GM21576 (cell line): ENCODE data around the gene COLQ.
"Not testable (repeated sequence)": the region's sequence is repeated elsewhere in the genome, so short reads cannot be mapped to it uniquely, and the experiment has no call there.

Source experiments
- ATAC-seq: cut with Tn5 transposase; IDR thresholded peaks from one replicate; pipeline ENCODE4 v1.9.1; 2021; ENCODE audit warnings: mild to moderate bottlenecking, moderate library complexity; ENCODE audit not compliant: unreplicated experiment

Gene COLQ

GRCh38 chr3:15458212-15458780 is 63.2 kb downstream of the COLQ start:
- ATAC-seq = no peak

GRCh38 chr3:15456915-15457314 is 64.6 kb downstream of the COLQ start:
- not testable (repeated sequence) for ATAC-seq

DNA sequence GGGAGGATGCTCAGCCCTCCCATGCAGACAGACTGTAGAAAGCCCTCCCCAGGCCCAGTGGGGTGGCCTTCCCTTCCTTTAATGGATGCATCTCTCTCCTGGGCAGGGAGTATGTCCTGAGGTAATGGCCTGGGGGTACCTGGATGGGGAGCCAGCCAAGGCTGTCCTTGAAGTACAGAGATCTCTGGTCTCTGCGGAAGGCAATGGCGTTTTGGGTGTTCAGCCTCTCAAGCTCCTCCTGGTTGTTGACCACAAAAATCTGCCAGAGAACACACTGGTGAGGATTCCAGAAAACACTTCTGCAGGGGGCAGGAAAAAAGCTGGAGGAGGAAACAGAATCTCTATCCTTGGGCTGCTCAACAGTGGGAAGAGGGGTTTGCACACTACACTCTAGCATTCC is 65.2 kb downstream of the COLQ start:
- ATAC-seq = no peak

DNA sequence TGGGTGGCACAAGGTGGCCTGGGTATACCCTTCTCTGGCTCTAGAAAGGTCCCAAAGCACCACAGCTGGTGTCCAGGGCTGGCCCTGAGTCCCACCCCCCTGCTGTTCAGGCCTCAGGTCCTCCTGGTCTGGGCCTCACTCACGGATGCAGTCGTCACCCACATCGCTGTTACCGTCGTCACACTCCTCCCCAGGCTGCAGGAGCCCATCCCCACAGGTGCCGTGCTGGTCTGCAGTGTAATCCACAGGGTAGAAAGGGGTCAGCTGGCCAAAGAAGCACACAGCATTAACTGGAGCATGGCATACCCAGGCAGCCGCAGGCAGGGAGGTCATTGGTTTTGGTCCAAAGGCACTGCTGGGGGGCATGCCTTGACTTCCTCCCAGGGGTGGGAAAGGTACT is 65.8 kb downstream of the COLQ start:
- ATAC-seq = no peak

GRCh38 chr3:15454965-15455364 is 66.5 kb downstream of the COLQ start:
- ATAC-seq = no peak

DNA sequence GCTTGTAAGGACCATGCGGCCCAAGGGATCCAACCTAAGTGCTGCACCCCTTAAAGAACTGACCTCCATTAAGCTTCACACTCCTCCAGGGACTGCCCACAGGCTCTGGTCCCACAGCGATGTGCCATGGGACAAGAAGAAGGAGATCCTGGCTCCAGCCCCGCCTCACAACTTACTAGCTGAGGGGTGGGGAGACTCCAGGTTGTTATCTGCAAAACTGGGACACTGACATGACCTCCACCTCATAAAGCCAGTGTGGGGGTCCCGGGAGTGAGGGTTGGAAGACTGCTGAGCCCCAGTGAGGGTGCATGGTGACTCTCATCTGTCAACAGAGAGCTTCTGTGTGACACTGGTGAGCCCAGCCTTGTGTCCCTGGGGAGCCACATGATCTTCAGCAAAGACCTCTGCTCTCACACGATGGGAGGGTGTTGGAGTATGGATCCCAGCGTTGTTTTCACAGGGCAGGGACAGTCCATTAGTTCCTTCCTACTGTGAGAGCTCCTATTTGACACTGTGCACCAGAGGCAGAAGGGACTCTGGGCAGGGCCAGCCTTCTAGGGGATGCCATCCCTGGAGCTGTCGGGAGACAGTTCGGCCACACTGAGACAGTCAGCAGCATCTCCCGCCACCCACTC is 67.4 kb downstream of the COLQ start:
- no peak for ATAC-seq

- ATAC-seq = no peak
These were observed 68.0 kb downstream of the COLQ start for GRCh38 chr3:15453501-15453900.

GRCh38 chr3:15452961-15453360 is 68.5 kb downstream of the COLQ start:
- ATAC-seq = no peak

- no peak for ATAC-seq
These were observed 69.3 kb downstream of the COLQ start for GRCh38 chr3:15452156-15452555.

DNA sequence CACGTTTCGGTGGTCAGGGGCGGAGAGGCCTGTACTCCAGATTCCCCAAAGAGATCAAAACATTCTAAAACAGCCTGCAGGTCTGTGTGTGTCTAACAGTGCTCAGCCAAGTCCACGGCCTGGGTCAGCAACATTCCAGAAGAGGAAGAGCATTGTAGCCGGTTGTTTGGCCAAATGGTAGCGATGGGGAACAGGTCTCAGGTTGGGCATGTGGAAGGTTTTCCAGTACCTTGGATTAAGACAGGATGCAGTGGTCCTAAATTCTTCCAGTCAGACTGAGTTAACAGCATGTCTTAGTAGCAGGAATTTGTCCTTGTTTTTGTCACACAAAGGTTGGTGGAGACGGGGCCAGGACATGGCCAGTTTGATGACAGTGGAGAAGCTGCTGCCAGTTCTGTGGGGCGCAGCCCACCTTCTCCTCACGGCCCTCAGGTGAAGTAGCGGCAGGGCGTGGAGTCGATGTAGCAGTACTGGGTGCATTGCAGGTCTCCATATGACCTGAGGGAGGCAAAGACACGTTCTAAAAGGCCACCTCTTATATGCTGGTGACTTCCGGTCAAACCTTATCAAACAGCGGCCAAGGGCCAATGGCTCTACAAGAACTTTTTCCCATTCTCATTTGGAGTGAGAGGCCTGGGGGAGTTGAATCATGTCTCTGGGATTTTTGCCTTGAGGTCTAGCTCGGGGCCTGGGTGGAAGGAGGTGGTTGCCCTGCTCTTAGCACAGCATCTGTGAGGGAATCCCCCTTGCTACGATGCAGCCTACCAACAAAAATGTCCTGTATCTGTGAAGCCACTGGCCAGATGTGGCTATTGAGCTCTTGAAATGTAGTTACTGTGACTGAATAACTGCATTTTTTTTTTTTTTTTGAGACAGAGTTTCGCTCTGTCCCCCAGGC is 70.0 kb downstream of the COLQ start:
- ATAC-seq = no peak

- ATAC-seq = no peak
These were observed 70.9 kb downstream of the COLQ start for GRCh38 chr3:15450438-15451215.

DNA sequence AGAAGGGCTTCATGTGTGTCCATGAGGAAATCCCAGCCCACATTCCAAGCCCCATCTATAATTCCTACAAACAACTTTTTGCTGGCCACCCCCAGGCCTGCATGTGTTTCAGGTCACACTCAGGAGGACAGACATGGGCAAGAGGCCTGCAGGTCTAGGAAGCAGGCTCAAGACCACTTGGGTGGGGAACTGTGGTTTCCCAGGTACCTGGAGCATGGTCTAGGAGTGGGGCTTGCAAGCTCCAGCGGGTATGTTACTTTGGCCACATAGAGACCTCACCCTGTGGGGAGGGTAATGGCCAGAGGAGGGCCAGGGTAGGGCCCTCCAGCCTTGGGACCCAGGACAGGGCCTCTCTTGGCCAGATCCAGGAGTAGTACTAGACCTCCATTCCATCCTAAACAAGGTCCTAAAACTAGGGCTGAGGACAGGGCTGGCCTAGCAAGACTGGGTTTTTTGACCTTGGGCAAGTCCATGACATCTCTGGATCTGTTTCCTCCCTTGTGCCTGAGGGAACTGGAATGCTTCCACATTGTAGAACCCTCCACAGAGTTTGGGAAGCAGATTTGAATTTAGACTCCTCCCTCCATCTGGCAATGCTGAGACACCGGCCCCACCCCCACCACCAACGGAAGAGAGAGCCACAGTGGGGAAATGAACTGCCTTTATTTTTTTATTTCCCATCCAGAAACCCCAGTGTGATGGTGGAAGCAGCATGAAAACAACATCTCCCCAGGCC is 71.8 kb downstream of the COLQ start:
- no peak for ATAC-seq

DNA sequence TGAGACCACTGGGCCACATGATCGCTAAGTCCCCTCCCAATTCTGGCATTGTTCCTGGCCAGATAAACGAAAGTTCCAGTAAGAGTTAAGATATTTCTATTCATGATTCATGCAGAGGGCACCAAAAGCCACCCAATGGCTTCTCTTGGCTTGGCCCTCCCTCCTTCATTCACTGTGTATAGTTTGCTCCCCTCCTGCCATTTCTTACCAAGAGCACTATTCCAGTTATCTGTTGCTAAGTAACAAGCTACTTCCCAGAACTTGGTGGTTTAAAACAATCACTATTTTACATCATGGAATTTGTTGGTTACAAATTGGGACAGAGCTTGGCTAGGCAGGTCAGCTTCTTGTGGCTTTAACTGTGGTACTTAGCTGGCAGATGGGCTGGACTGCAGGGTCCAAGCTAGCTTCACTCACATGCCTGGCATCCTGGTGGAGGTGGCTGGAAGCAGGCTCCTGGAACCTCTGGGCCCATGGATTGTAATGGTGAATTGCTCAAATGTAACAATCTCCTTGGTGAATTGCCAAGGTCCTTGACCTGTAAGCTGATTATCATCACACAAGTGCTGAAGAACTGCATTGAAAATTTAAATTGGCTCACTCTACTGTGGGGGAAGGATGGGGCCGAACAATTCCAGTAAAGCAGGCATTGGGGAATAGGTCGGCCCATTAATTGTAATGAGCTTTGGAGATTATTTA is 77.5 kb downstream of the COLQ start:
- ATAC-seq = no peak

DNA sequence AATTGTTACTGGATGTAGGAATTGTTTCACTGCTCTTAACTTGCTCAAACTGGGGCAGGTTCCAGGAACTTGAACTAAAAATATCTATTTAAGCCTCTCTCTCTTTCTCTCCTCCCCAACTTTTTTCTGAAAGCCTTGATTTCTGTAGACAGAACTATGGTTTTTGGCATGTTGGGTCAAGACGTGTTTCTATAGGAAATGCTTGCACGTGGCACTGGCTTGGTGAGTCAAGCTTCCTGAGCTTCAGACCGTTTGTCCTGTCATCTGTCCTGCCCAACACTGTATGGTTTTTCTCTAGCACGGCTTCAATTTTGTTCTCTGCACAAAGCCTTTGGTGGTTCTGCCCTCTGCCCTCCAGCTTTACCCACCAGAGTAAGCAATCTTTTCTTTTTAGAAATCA is 80.6 kb downstream of the COLQ start:
- ATAC-seq = no peak

- ATAC-seq = no peak
These were observed 82.0 kb downstream of the COLQ start for GRCh38 chr3:15439476-15439875.

- no peak for ATAC-seq
These were observed 82.5 kb downstream of the COLQ start for GRCh38 chr3:15438983-15439382.

DNA sequence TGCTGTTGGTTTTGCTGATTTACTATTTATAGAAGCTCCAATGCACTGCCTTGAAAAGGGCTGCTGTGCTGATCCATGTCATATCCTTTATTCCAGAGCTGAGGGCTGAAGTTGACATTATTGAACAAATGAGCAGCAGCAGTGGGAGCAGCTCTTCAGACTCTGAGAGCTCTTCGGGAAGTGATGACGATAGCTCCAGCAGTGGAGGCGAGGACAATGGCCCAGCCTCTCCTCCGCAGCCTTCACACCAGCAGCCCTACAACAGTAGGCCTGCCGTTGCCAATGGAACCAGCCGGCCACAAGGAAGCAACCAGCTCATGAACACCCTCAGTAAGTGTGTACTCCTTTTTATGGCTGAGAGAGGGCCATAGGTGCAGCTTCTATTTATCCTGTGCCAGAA is 85.3 kb downstream of the COLQ start:
- ATAC-seq = no peak

DNA sequence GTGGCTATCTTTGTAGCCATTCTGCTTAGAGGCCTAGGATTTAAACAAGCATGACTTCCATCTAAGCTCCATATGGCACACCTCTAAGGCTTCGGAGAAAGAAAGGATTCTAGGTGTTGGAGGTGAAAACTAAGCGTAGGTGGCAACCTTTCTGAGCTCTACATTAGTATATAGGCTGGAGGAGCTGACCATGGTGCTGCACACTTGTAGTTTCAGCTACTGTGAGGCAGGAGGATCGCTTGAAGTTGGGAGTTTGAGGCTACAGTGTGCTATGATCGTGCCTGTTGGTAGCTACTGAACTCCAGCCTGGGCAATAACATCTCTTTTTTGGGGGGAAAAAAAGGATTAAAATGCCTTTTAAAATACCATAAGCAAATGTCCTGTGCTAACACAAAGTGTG is 86.8 kb downstream of the COLQ start:
- ATAC-seq = no peak

GRCh38 chr3:15433531-15433930 is 88.0 kb downstream of the COLQ start:
- no peak for ATAC-seq

GRCh38 chr3:15431256-15431837 is 90.2 kb downstream of the COLQ start:
- ATAC-seq = no peak
